ENCODE data around the gene GRIA1.
"Not testable (repeated sequence)": the region's sequence is repeated elsewhere in the genome, so short reads cannot be mapped to it uniquely, and the experiment has no call there.

GRIA1 gene

DNA sequence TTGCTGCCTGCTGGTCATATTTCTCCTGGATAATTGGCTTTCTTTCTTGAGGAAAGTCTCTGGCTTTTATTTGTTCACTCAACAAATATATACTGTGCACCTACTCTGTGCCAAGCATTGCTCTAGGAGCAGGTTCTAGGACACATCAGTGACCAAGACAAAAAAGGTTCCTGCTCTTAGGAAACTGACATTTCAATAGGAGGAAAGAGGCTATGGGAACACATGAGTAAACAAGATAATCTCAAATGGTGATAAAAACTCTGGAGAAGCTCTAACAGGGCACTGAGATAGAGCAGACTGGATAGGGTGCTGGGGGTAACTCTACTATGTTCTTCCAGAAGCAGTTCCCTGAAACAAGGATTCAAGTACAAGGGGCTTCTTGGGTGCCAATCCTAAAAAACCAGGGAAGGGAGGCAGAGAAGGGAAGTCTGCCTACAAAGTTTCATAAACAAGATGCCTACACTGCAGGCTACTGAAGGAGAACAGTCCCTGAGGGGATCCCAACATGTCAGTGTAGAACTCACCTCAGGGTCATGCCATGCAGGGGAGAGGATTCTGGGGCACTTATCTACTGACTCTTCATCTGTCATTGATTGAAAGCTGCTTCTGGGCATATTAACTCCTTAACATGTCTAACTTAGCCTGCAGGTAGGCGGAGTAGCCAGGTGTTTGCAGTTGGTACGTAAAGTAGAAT is 181.3 kb downstream of the GRIA1 start:
- no peak for DNase-seq

DNA sequence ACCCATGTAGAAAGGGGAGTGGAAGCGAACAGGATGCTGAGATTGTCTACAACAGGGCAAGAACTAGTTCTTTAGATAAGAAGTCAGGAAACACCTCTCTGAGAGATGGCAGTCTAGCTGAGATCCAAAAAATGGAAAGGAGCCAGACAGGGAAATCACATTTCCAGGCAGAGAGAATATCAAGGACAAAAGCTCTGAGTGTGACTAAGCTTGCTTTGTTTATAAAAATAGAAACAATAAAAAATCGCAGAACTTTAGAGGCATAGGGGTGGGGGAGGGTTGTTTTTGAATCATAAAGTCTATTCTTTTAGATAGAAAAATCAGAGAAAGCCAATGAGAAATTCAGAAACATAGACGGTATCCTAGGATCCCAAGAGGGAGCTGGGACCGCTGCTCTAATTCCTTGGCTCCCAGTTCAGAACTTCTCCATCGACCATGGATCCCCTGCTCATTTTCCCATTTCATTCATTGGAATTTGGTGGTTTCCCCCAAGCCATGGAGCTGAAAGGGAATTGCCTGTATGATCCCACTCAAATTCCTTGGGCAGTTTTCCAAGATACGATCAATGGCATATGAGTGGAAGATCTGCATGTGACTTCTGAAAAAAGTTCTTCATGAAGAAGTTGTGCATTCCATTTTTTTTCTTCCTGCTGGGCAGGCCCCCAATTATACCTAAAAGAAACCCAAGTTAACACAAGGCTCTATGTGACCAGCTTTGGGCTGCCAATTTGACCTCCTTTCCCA is 182.0 kb downstream of the GRIA1 start:
- DNase-seq: no peak

DNA sequence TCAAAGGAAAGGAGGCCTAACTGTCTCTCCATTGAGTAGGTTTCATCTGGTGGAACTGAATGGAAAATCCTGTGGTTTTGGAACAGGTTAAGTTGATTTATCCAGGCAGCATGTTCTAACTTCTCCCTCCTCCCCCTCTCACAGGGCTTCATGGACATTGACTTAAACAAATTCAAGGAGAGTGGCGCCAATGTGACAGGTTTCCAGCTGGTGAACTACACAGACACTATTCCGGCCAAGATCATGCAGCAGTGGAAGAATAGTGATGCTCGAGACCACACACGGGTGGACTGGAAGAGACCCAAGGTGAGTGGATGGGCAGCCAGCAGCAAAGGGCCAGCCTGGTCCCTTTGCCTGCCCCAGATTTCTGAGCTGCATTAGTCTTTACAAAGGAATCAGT is 183.9 kb downstream of the GRIA1 start:
- DNase-seq: no peak

DNA sequence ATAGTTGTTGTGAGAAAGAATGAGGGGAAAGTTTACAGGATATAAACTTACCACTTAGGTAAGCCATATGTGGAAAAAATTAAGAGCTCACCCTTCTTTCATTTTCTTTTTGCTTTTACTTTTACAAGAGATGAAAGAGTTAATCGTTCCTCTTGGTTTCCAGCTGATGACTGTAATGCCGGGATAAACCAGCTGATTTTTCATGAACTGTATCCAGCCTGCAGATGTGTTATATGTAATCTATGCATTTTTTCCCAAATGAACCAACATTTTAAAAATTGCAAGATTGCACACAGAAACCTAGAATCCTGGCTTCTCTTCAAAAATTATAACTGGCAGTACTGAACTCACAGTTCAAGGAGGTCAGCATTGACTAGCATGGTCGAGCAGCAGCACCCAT is 185.9 kb downstream of the GRIA1 start:
- DNase-seq: no peak

DNA sequence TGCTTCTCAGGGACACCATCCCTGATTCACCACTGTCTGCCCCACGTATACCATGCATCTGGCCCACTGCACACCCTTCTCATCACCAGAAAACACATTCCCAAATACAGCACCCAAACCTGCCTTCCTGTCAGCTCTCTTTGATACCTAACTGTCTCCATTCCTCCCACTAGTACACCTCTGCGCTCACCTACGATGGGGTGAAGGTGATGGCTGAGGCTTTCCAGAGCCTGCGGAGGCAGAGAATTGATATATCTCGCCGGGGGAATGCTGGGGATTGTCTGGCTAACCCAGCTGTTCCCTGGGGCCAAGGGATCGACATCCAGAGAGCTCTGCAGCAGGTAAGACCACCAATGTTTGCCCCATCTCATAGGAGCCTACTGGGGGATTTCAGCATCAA is 186.4 kb downstream of the GRIA1 start:
- DNase-seq: no peak

DNA sequence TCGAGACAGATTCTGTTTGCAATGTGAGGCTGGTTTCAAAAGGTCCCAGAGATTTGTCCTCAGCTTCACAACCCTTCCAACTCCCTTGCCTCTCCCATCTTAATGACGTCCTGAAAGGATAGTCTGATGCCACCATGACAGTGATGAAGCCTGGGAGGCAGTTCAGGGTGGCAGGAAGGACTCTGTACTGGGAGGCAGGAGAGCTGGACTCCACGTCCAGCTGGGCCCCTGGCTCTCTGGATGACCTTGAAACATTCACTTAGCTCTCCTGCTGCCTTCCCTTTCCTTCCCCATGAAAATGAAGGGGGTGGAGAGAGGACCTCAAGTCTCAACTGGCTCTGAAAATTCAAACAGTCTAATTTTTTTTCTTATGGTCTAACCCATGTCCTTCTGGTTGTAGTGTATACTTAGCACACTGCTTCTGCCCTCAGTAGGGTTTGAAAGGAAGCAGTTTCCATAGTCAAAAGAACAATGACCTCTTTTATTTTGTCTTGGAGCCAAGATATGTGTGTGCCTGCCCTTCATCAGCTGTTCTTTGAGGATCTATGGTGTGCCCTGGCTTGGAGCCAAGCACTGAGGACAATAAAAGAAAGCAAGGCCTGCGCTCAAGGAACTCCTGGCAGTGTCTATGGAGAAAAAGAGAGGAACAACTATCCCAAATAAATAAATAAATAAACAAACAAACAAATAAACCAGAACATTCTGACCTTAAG is 188.3 kb downstream of the GRIA1 start:
- no peak for DNase-seq

DNA sequence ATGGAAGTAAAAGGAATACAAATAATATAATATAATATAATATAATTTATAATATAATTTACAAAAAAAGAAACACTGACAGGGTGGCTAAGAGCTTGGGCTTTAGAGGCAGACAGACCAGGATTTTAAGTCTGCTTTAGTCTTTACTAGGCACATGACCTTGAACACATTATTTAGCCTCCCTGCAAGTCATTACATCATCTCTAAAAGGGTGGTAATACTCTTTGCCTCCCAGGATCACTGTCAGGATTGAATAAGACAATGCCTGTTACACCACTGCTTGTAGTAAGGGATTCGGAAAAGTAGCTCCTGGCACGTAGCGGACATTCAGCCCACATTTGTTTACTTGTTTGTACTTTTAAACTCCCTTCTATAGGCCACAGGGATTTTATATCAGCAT is 199.8 kb downstream of the GRIA1 start:
- DNase-seq: no peak

DNA sequence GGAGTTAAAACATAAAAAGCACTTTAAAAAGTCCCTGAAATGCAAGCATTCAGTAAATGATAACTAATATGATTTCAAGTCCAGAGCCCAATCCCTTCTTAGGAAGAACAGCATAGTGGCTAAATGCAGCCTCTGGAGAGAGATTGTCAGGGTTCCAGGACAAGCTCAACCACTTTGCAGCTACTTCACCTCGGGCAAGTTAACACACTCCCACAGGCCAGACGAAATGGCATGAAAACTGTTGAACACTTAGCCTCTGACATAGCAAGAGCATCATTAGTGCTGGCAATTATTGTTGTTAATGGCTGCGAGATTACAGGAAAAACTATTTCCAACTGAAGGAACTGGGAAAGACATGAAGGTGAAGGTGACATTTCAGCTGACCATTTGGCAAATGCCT is 205.8 kb downstream of the GRIA1 start:
- no peak for DNase-seq

DNA sequence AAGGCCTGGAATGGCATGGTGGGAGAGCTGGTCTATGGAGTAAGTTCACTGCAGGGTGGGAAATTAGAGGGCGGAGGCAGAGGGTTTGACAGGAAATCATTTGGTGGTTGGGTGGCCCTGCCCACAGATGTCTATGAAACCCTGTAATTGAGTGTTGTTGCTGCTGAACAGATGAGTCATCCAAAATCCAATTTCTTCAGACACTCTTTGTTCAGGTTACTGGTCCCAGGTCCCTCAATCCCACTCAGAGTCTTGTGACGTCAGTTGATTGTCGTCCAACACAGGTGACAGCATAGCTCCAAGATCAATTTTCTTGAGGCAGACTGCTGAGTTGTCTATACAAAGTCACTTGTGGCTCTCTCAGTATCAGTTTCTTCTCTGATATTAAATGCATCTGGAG is 208.6 kb downstream of the GRIA1 start:
- no peak for DNase-seq

DNA sequence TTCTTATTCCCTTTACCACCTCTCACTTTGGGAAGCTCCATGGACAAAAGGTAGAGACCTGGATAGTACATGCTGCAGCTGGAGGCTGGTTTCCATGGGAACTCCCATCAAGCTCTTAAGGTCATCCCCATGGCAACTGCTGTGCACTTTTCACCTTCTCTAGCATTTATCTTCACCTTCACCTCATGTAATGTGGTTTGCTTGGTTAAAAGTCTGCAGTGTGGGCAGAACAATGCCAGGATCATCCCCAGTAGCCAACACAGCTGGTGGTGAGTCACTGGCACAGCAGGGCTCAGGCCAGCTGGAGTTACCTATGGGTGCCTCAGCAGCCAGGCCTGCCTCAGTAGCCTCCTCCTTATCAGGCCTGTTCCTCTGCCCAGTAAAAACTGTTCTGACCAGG is 210.5 kb downstream of the GRIA1 start:
- no peak for DNase-seq

DNA sequence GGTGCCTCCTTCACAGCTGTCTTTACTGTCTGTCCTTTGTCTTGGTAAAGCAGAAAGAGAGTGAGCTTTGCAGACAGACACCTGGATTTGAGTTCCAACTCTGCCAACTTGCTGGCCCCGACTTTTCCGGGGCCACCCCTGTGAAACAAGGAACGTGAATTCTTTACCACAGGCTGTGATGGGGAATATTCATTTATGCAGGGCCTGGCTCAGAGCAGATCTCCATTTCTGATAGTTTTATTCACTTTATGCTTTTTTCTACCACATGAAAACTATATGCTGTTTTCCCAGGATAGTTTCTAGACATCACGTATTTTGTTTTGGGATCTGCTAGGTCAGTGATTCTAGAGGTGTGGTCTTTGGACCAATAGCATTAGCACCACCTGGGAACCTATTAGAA is 211.8 kb downstream of the GRIA1 start:
- no peak for DNase-seq

DNA sequence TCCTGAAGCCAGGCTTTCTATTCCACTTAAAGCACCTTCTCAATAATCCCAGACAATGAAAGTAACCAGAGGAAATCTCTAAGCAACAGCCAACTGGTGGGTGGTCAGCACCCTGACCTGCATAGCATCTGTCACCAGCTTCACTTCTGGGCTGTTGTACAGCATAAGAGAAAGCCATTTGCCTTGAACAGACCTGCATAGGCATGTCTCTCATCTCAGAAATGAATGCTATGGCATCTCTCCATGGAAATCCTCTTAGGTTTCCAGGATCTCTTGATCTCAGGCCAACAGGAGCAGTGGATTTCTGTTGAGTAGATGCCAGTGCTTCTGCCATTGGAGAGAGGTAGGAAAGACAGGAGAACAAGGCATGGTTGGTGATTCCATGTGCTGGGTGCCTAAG is 213.6 kb downstream of the GRIA1 start:
- DNase-seq: no peak

DNA sequence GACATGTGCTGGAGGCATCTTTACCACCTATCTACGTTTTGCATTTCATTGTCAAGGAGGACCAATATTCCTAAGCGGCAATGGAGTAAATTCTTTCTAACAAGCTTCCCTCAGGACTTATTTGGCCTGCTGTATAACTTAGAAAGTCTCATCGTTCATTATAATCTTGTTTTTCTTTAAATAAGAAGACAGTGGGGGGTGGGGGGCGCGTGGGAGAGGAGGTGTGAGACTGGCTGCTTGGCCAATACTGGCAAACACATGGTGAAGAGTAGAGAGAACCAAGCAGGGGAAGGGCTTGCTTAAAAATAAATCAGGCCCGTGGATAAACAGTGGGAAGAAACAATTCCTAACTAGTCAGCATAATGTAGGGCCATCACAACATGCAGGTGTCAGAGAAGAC is 217.2 kb downstream of the GRIA1 start:
- no peak for DNase-seq

DNA sequence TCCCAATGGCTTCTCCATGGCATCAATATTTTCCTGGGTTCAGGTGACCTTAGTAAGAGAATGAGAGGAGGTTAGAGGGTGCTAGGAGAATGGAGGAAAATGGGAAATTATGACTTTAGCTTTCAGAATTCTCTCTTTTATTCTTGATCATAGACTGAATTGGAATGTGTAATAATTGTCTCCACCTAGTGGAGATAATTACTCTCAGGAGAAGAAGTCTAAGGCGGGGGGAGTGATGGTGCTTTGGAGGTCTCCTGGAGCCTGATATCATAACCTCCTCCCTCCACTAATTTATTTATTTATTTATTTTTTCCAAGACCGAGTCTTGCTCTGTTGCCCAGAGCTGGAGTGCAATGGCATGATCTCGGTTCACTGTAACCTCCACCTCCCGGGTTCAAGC is 221.3 kb downstream of the GRIA1 start:
- DNase-seq: no peak

DNA sequence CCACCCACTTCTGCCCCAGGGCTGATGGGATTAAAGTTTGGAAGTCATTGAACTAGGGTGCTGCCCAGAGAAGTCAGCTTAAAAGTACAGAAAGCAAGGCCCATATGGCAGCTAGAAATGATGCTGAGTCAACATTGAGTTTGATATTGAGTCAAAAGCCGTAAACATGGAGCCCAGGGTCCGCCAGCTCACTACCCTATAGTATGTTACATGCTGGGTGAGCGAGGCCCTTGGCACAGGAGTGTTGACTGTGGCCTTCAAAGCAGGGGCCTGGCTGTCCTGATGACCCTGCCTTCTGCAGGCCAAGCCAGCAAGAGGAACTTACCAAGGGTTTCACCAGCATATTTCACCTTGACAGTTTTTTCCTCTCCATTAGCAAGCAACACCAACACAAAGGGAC is 222.5 kb downstream of the GRIA1 start:
- no peak for DNase-seq

DNA sequence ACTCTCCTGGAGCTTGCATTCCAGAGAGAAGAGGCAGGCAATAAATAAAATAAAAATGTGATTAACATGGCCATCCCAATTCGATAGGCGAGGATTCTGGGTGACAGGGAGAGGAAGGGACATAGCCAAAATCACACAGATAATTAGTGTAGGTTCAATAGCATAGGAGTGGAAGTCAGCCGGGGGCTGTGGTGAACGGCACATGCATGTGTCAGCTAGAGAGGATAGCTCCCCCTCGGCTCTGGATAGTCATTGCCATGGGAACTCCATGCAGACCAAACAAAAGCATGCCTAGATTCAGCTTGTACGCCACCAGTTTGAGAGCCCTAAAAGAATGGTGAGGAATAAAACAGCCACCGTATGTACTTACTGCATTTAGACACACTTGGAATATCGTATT is 223.5 kb downstream of the GRIA1 start:
- no peak for DNase-seq

DNA sequence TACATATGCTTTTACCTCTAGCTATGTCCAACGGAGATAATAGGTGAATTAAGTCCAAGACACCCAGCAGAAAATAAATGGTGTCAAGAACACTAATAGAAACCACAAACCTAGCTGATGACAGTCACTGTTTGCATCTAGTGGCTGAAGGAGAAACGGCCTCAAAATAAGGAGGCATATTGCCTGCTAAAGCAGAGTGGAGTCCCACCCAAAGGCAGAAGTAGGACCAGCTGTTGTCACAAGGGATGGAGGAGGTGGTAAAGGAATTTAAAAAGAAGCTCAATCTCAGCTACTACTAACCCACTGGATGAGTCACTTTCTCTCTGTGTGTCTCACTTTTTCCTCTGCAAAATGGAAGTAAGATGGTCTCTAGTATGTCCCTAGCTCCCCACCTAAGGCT is 224.3 kb downstream of the GRIA1 start:
- DNase-seq: no peak

DNA sequence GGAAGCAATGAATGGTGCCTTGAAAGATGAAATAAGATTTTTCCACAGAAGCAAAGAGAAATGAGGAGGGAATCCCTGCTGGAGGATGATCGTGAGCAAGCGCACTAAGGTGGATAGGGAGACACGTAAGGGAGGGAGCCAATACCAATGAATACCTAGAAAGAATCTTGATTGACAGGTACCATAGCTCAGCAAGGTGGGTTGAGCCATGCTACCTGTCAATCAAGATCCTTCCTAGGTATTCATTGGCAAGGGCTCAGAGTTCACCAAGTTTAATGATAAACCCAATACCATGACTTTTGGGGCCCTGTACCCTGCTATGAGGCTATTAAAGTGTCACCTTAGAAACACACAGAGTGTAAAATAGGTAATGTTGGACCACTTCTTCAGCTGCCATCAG is 226.8 kb downstream of the GRIA1 start:
- DNase-seq: no peak

DNA sequence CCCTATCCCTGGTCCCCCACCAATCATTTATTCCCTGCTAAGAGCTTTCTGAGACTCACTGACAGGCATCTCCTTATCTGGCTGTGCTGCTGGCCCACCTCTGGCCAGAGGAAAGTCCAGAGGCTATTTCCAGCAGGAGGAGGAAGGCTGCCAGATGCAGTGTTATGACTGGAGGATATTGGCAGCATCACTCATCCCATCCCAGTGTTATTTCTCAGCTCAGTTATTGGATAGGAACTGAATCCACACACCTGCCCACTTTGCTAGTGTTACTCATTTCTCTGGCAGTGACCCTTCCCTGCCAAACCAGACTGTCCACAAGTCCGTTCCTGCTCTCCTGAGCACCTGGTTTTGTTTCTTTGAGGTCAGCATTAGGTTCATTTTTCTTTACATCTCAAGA is 228.2 kb downstream of the GRIA1 start:
- DNase-seq: no peak

DNA sequence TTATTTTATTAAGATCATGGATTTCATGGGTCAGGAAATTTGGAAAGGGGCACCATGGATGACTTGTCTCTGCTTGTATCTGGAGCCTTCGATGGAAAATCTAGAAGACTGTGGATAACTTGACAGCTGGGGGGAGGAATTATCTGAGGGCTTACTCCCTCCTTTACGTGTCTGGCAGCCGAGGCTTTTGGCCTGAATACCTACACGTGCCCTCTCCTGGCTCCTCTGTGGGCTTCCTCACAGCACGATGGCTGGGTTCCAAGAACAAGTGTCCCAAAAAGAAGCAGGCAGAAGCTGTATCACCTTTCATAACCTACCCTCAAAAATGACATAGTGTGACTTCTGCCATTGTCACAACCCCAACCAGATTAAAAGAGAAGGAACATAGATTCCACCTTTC is 228.9 kb downstream of the GRIA1 start:
- no peak for DNase-seq

DNA sequence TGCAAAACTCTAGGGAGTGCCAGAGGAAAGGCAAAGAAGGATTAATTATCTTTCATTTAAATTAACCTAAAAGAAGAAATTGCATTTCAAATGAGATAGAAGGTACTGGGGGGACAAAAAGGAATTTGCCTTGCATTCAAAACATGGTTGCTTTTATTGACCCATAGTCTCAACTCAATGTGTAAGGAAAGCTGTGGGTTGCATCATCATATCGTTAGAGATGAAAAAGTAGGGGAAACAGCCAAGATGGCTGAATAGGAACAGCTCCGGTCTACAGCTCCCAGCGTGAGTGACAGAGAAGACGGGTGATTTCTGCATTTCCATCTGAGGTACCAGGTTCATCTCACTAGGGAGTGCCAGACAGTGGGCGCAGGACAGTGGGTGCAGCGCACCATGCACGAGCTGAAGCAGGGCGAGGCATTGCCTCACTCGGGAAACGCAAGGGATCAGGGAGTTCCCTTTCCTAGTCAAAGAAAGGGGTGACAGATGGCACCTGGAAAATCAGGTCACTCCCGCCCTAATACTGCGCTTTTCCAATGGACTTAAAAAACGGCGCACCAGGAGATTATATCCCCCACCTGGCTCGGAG is 232.6 kb downstream of the GRIA1 start:
- not testable (repeated sequence) for DNase-seq

DNA sequence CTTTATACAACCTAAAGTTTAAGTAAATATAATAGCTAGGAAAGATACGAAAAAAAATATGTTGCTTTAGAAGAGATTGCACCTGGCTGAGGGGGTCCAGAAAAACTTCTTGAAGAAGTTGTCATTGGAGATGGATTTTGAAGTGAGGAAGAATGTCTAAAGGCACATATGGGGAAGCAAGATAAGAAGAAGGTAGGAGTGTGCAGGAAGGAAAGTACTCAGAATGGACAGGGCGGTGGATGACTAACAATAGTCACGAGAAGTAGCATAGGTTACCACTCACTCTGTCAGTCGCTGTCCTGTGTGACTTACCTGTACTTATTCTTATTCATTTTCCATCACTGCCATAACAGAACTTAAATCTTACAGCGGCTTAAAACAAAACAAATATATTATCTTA is 251.6 kb downstream of the GRIA1 start:
- DNase-seq: peak; percentile 42

DNA sequence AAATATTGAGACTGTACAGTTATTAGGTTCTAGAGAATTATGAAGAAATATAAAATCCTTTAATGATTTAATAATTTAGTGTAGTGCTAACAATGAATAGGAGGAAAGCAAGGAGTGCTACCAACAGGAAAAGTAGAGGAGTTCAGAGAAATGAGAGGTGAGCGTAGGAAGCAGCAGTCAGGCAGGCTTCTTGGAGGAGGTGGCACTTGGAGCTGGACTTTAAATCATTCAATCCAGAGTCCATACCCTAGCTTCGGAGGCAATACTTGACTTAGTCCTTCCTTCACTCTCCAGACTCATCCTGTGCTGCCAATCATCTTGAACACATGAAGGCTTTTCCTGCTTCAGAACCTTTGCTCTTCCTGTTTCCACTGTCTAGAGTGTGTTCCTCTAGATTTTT is 254.3 kb downstream of the GRIA1 start:
- peak; percentile 32 for DNase-seq

Data from GDM1 (cell line).